H1 (cell line): Measurements from ENCODE around the gene PVALB. TPM values are rescaled to one million over a fixed set of nuclear protein-coding genes. Genes with fewer than 3 reads are reported as not detected.

Experiments used
- CTCF ChIA-PET: fragments of 300-600 bp; sonication (Branson Sonifier 250); formaldehyde crosslinking; loops from one replicate; lab custom pipeline; 2021; ENCODE audit not compliant: partially characterized antibody; lab: Charles Lee
- POLR2A ChIA-PET: fragments of 300-600 bp; sonication (Branson Sonifier 250); formaldehyde crosslinking; loops from one replicate; lab custom pipeline; 2021; ENCODE audit warnings: inconsistent platforms; ENCODE audit not compliant: partially characterized antibody; lab: Charles Lee
- DNase-seq, 2 experiments: peaks; one replicate each; pipeline versions ENCODE4 v3.0.0 to v3.0.0-alpha.2; 2010 to 2022; ENCODE audit warnings: low spot score in 2 of 2, low read depth in 1 of 2, mixed read lengths in 1 of 2
- FAIRE-seq: peaks from 2 replicates; lab custom pipeline; 2011; peaks lifted over from hg19 to GRCh38; lab: Jason Lieb, UNC
- H2AFZ ChIP-seq: 2 replicates; pipeline ENCODE4 v1.8.1; 2012; ENCODE audit warnings: low read length, inconsistent platforms
- H2AK5ac ChIP-seq: 2 replicates; pipeline ENCODE4 v1.6.1; 2013; ENCODE audit warnings: low read depth, low read length
- H2BK120ac ChIP-seq: replicated peaks from 2 replicates; pipeline ENCODE3; 2013; ENCODE audit warnings: low read depth, low read length, inconsistent platforms
- H2BK12ac ChIP-seq: 2 replicates; pipeline ENCODE4 v1.6.1; 2013; ENCODE audit warnings: low read depth, low read length
- H2BK15ac ChIP-seq: 2 replicates; pipeline ENCODE4 v1.6.1; 2013; ENCODE audit warnings: low read length
- H2BK20ac ChIP-seq: 2 replicates; pipeline ENCODE4 v1.6.1; 2013; ENCODE audit warnings: low read length
- H2BK5ac ChIP-seq: 2 replicates; pipeline ENCODE4 v1.6.1; 2013; ENCODE audit warnings: low read depth, low read length
- H3K14ac ChIP-seq: 2 replicates; pipeline ENCODE4 v1.6.1; 2013; ENCODE audit warnings: inconsistent platforms; ENCODE audit not compliant: insufficient read length
- H3K18ac ChIP-seq: 2 replicates; pipeline ENCODE4 v1.6.1; 2013; ENCODE audit warnings: low read length; ENCODE audit errors: extremely low read depth
- H3K23ac ChIP-seq: 2 replicates; pipeline ENCODE4 v1.6.1; 2013; ENCODE audit warnings: inconsistent platforms; ENCODE audit not compliant: insufficient read length
- H3K23me2 ChIP-seq: 2 replicates; pipeline ENCODE4 v1.6.1; 2013; ENCODE audit warnings: low read depth, low read length
- H3K27ac ChIP-seq: 2 replicates; pipeline ENCODE4 v1.6.1; 2011; ENCODE audit warnings: low read depth, low read length, inconsistent platforms
- H3K27me3 ChIP-seq, 4 experiments: replicated peaks in 1 of 4; 1 replicate in 1 of 4; 2 replicates in 3 of 4; pipeline versions ENCODE4 v1.6.1 to v1.8.1; 2011 to 2013; ENCODE audit warnings: low read length in 3 of 4, mild to moderate bottlenecking in 3 of 4, inconsistent platforms in 2 of 4, mixed read lengths in 2 of 4, moderate library complexity in 1 of 4; ENCODE audit not compliant: control insufficient read depth in 3 of 4, insufficient read depth in 3 of 4; ENCODE audit errors: extremely low read depth in 1 of 4
- H3K36me3 ChIP-seq, 4 experiments: 2 replicates each; pipeline versions ENCODE4 v1.6.1 to v1.8.1; 2011 to 2013; ENCODE audit warnings: mild to moderate bottlenecking in 4 of 4, low read length in 3 of 4, moderate library complexity in 2 of 4, control low read depth in 1 of 4, inconsistent platforms in 1 of 4; ENCODE audit not compliant: insufficient read depth in 4 of 4, control insufficient read depth in 2 of 4
- H3K4ac ChIP-seq: replicated peaks from 2 replicates; pipeline ENCODE3; 2013; ENCODE audit warnings: low read length, low read depth, mixed read lengths, inconsistent platforms; ENCODE audit not compliant: insufficient read length
- H3K4me1 ChIP-seq, 4 experiments: replicated peaks in 1 of 4; 1 replicate in 1 of 4; 2 replicates in 3 of 4; pipeline versions ENCODE4 v1.6.1 to v1.8.1; 2011 to 2013; ENCODE audit warnings: low read length in 3 of 4, inconsistent platforms in 2 of 4, mixed read lengths in 1 of 4; ENCODE audit not compliant: insufficient read depth in 4 of 4, control insufficient read depth in 3 of 4
- H3K4me2 ChIP-seq, 2 experiments: 2 replicates each; pipeline versions ENCODE4 v1.6.1 to v1.8.1; 2011 to 2013; ENCODE audit warnings: low read depth in 2 of 2, low read length in 2 of 2, control low read depth in 1 of 2, inconsistent platforms in 1 of 2, mild to moderate bottlenecking in 1 of 2; ENCODE audit not compliant: insufficient read depth in 1 of 2
- H3K4me3 ChIP-seq, 4 experiments: fragments of 200-600, 300-600 bp in 1 of 4; sonication (generic), shearing (Covaris generic), sonication (Bioruptor Twin) in 1 of 4; 2 replicates each; pipeline versions ENCODE4 v1.5.1 to v1.8.1; 2011 to 2016; ENCODE audit warnings: low read length in 4 of 4, low read depth in 3 of 4, control low read depth in 2 of 4, inconsistent platforms in 2 of 4, mild to moderate bottlenecking in 2 of 4, mixed read lengths in 1 of 4, moderate library complexity in 1 of 4; ENCODE audit not compliant: insufficient read depth in 2 of 4; ENCODE audit errors: extremely low read depth in 1 of 4
- H3K56ac ChIP-seq: replicated peaks from 2 replicates; pipeline ENCODE3; 2013; ENCODE audit warnings: low read depth, mild to moderate bottlenecking, mixed read lengths, low read length, inconsistent platforms; ENCODE audit not compliant: insufficient read length
- H3K79me1 ChIP-seq: 2 replicates; pipeline ENCODE4 v1.6.1; 2013; ENCODE audit warnings: low read depth, low read length, control low read depth
- H3K79me2 ChIP-seq, 2 experiments: 2 replicates each; pipeline versions ENCODE4 v1.6.1 to v1.8.1; 2012 to 2013; ENCODE audit warnings: low read length in 2 of 2, mild to moderate bottlenecking in 2 of 2, inconsistent platforms in 1 of 2; ENCODE audit not compliant: insufficient read depth in 2 of 2, control insufficient read depth in 1 of 2
- H3K9ac ChIP-seq, 4 experiments: replicated peaks in 1 of 4; 1 replicate in 1 of 4; 2 replicates in 3 of 4; pipeline versions ENCODE4 v1.6.1 to v1.8.1; 2011 to 2013; ENCODE audit warnings: low read depth in 3 of 4, low read length in 3 of 4, control low read depth in 2 of 4, mild to moderate bottlenecking in 2 of 4, moderate library complexity in 2 of 4, inconsistent platforms in 1 of 4; ENCODE audit errors: extremely low read depth in 1 of 4
- H3K9me3 ChIP-seq, 2 experiments: 2 replicates each; pipeline versions ENCODE4 v1.6.1 to v1.8.1; 2012 to 2013; ENCODE audit warnings: mild to moderate bottlenecking in 2 of 2, moderate library complexity in 2 of 2, control low read depth in 1 of 2, inconsistent platforms in 1 of 2, low read depth in 1 of 2, low read length in 1 of 2, mixed read lengths in 1 of 2; ENCODE audit not compliant: insufficient read depth in 2 of 2
- H4K20me1 ChIP-seq, 2 experiments: replicated peaks in 1 of 2; 2 replicates each; pipeline versions ENCODE3 to v1.8.1; 2011 to 2013; ENCODE audit warnings: inconsistent platforms in 2 of 2, low read length in 2 of 2, mild to moderate bottlenecking in 1 of 2; ENCODE audit not compliant: insufficient read depth in 2 of 2, control insufficient read depth in 1 of 2
- H4K5ac ChIP-seq: 2 replicates; pipeline ENCODE4 v1.6.1; 2013; ENCODE audit warnings: low read length, low read depth, mixed read lengths, inconsistent platforms; ENCODE audit not compliant: insufficient read length
- H4K8ac ChIP-seq: 2 replicates; pipeline ENCODE4 v1.8.0; 2013; ENCODE audit warnings: mild to moderate bottlenecking, moderate library complexity, low read length, inconsistent platforms; ENCODE audit not compliant: insufficient read depth; ENCODE audit errors: extremely low read depth
- H4K91ac ChIP-seq: replicated peaks from 2 replicates; pipeline ENCODE3; 2013; ENCODE audit warnings: low read length, mixed read lengths, inconsistent platforms; ENCODE audit not compliant: insufficient read length
- BACH1 ChIP-seq: IDR thresholded peaks from 2 replicates; pipeline ENCODE4 v1.6.1; 2012; ENCODE audit warnings: low read length, improper control_type of control experiment
- CEBPB ChIP-seq: IDR thresholded peaks from 2 replicates; pipeline ENCODE4 v1.6.1; 2012; ENCODE audit warnings: low read depth, low read length
- CHD1 ChIP-seq: IDR thresholded peaks from 2 replicates; pipeline ENCODE4 v1.6.1; 2012; ENCODE audit warnings: low read depth, low read length, improper control_type of control experiment
- CTBP2 ChIP-seq: IDR thresholded peaks from 2 replicates; pipeline ENCODE4 v1.7.0; 2011; ENCODE audit warnings: borderline replicate concordance, mild to moderate bottlenecking, moderate library complexity, mixed read lengths, low read length; ENCODE audit not compliant: insufficient read depth, insufficient read length
- FOSL1 ChIP-seq: IDR thresholded peaks from 2 replicates; pipeline ENCODE4 v1.6.1; 2011; ENCODE audit warnings: mild to moderate bottlenecking, low read depth, low read length, moderate library complexity; ENCODE audit not compliant: insufficient read depth
- JUND ChIP-seq: IDR thresholded peaks from 2 replicates; pipeline ENCODE4 v1.6.1; 2011; ENCODE audit warnings: mild to moderate bottlenecking, improper control_type of control experiment, low read length
- KDM4A ChIP-seq: IDR thresholded peaks from one replicate; pipeline ENCODE4 v1.7.1; 2012; ENCODE audit warnings: low read depth, mild to moderate bottlenecking, moderate library complexity, low read length, inconsistent platforms; ENCODE audit not compliant: severe bottlenecking
- RNF2 ChIP-seq: fragments of 200-900, 300-1000 bp; sonication (generic); IDR thresholded peaks from 2 replicates; pipeline ENCODE4 v1.7.1; 2016; ENCODE audit warnings: borderline replicate concordance, low read depth, mild to moderate bottlenecking, antibody characterized with exemption, low read length; ENCODE audit not compliant: poor library complexity, severe bottlenecking; ENCODE audit errors: missing control alignments
- SIX5 ChIP-seq: IDR thresholded peaks from 2 replicates; pipeline ENCODE4 v1.6.1; 2011; ENCODE audit warnings: mild to moderate bottlenecking, low read depth, low read length
- SRF ChIP-seq: IDR thresholded peaks from 2 replicates; pipeline ENCODE4 v1.6.1; 2011; ENCODE audit warnings: mild to moderate bottlenecking, low read depth, low read length, moderate library complexity
- TEAD4 ChIP-seq: IDR thresholded peaks from 2 replicates; pipeline ENCODE4 v1.6.1; 2012; ENCODE audit warnings: low read depth, low read length, inconsistent platforms, mixed read lengths
- WGBS, 2 experiments: shearing (Covaris generic) in 1 of 2; methylation state at CpG; one replicate each; pipeline versions ENCODE4 v1.1.6 to v1.1.7; 2013 to 2015; ENCODE audit warnings: low lambda C conversion rate in 2 of 2, mixed read lengths in 2 of 2, inconsistent platforms in 1 of 2, low coverage in 1 of 2, missing lambda C conversion rate in 1 of 2; ENCODE audit not compliant: insufficient replicate concordance in 2 of 2, insufficient coverage in 1 of 2, insufficient read length in 1 of 2; ENCODE audit errors: extremely low coverage in 1 of 2, missing lambda C conversion rate in 1 of 2; 5-methylcytosine and 5-hydroxymethylcytosine counted together
- polyA plus RNA-seq, 7 experiments: library from polyadenylated mRNA; depleted of rRNA in 3 of 7; stranded (reverse) in 5 of 7; unstranded in 2 of 7; fragments of >200 nt in 5 of 7; fragments of 200-250 nt in 2 of 7; gene quantifications; 1 replicate in 5 of 7; 2 replicates in 1 of 7; 4 replicates in 1 of 7; pipeline versions ENCODE4 v1.2.1 to v1.2.3, GENCODE V29; 2011 to 2013; ENCODE audit warnings: missing spikeins in 2 of 7, mixed read lengths in 2 of 7
- total RNA-seq: library from RNA; stranded (reverse); fragmentation: NEBNext Ultra II Directional; extraction: Animal tissue kit (Norgen Biotek cat#: 25700); gene quantifications from 2 replicates; pipeline ENCODE4 v1.2.1, GENCODE V29; 2021
- TF ChIP-seq, protein P1 (sequence below): IDR thresholded peaks from 2 replicates; pipeline ENCODE4 v1.6.1; 2012; ENCODE audit warnings: low read length, inconsistent platforms

The PVALB gene
- total and polyA plus RNA-seq, 2 of the 8 experiments (the other 6 are each of a cell fraction or from before 2014, with no cell fraction given): 1.7 to 5.4 TPM

GRCh38 chr22:36822581-36822980 lies 5.7 kb upstream of the PVALB start:
- H4K8ac ChIP-seq: no peak overlapping the region
- no peaks in the 10 kb centered on the region for H3K36me3 ChIP-seq
- no peak overlapping the region for H2BK120ac ChIP-seq
- POLR2A ChIA-PET: interaction anchor here (0.5 kb wide), 1 partner anchor 153 kb away, joined by 4 read pairs; no protein-coding TSS in a partner anchor
- H4K20me1 ChIP-seq: peaks cover 0 to 6% of the 10 kb centered on the region in 2 experiments
- H3K4me3 ChIP-seq: no peak overlapping the region
- H3K27ac ChIP-seq: no peak overlapping the region
- no peak overlapping the region for H4K5ac ChIP-seq
- H3K9me3 ChIP-seq: no peaks in the 10 kb centered on the region
- WGBS, 2 experiments: 71% methylated on average over 6 of the region's 6 CpGs; no CpG with 5 or more reads in 1 of the 2 experiments
- CTCF ChIA-PET: interaction anchor here (0.6 to 1.6 kb wide), 5 partner anchors 14 to 49 kb away, joined by 3 to 9 read pairs (median 3); no protein-coding TSS in a partner anchor
- H2BK15ac ChIP-seq: no peak overlapping the region
- no peak for DNase-seq
- peak overlapping the region; percentile 66 for H2AK5ac ChIP-seq
- 0 out of 2 replicates have a peak overlapping the region, but pooled peaks have one; percentile 56 for H2BK20ac ChIP-seq
- peaks cover 2 to 14% (median 12%) of the 10 kb centered on the region in 4 experiments for H3K27me3 ChIP-seq
- no peak overlapping the region for H3K23ac ChIP-seq
- 0 out of 2 replicates have a peak overlapping the region, but pooled peaks have one; percentile 49 for H2BK5ac ChIP-seq
- peak overlapping the region; percentile 82; the same call in 1 of the 2 replicates for H2BK12ac ChIP-seq
- no peak overlapping the region for H3K18ac ChIP-seq
- no peak overlapping the region for H3K14ac ChIP-seq
- peak overlapping the region; percentile 71; the same call in 1 of the 2 replicates for H2AFZ ChIP-seq
- no peaks in the 10 kb centered on the region for H3K79me1 ChIP-seq
- H3K4me2 ChIP-seq: peak overlapping the region in 1 of 2 experiments; percentile 34; a peak in 1 of 4 replicates
- H3K4me1 ChIP-seq: peaks cover 0 to 13% (median 8%) of the 10 kb centered on the region in 4 experiments; a peak in 6 of 7 replicates
- FAIRE-seq: no peak
- H3K79me2 ChIP-seq: no peaks in the 10 kb centered on the region
- no peak overlapping the region for H3K9ac ChIP-seq
- H3K4ac ChIP-seq: no peak overlapping the region
- peaks cover 10% of the 10 kb centered on the region; the same call in 1 of the 2 replicates for H3K23me2 ChIP-seq
- H4K91ac ChIP-seq: no peak overlapping the region
- no peak overlapping the region for H3K56ac ChIP-seq
- TF ChIP-seq FOSL1 (no peak), TEAD4 (no peak), RNF2 (no peak), CHD1 (no peak), SIX5 (no peak), SRF (no peak), CTBP2 (no peak), KDM4A (no peak), BACH1 (no peak), JUND (no peak), CEBPB (no peak)
- TF ChIP-seq, protein P1, sequence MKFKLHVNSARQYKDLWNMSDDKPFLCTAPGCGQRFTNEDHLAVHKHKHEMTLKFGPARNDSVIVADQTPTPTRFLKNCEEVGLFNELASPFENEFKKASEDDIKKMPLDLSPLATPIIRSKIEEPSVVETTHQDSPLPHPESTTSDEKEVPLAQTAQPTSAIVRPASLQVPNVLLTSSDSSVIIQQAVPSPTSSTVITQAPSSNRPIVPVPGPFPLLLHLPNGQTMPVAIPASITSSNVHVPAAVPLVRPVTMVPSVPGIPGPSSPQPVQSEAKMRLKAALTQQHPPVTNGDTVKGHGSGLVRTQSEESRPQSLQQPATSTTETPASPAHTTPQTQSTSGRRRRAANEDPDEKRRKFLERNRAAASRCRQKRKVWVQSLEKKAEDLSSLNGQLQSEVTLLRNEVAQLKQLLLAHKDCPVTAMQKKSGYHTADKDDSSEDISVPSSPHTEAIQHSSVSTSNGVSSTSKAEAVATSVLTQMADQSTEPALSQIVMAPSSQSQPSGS: no peak
